ENCODE measurements around the gene ZFAND3. TPM values are rescaled to one million over a fixed set of nuclear protein-coding genes. Genes with fewer than 3 reads are reported as not detected.

ZFAND3 gene
- total and polyA plus RNA-seq, 2 experiments from 2014 or later: 36.5 to 50.0 TPM

DNA sequence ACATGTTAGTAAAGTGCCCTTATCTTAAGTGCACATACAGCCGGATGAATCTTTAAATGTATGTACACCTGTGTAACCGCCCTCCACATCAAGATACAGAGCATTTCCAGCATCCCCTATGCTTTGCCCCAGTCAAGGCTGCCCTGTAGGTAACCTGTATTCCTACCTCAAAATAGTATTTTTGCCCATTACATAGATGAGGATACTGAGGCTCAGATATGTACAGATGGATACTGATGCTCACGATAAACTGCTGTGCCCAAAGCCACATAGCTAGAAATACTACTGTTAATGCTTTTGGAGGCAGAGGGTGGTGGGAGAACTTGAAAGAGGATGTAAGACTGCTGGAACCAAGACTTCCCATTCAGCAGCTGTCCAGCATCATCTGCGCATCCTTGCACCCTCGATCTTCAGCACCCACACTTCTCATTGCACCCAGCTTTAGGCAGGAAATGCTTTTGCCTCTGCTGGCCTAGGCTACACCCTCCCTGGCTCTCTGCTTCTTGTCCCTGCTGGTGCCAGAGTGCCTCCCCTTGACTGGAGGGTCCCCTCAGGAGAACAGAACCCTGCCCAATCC lies 27.0 kb upstream of the ZFAND3 start:
- Histone ChIP-seq H3K9me3 (ENCODE audit: low read depth) (no peaks in the 10 kb centered on the region), H3K27ac (no peak overlapping the region), H3K36me3 (replicated peaks; ENCODE audit: insufficient read depth, low read depth) (no peaks in the 10 kb centered on the region), H3K79me2 (no peaks in the 10 kb centered on the region), H3K4me1 (ENCODE audit: insufficient read depth) (peaks cover 6% of the 10 kb centered on the region), H4K20me1 (ENCODE audit: insufficient read depth, poor library complexity, severe bottlenecking) (no peaks in the 10 kb centered on the region), H3K4me3 (no peak overlapping the region), H3K9me2 (replicated peaks; ENCODE audit: insufficient read depth) (no peaks in the 10 kb centered on the region), H3K27me3 (no peaks in the 10 kb centered on the region), H2AFZ (no peak overlapping the region), H3K4me2 (no peak overlapping the region)
- 95% methylated on average over 5 of the region's 5 CpGs for WGBS (ENCODE audit: low lambda C conversion rate, missing lambda C conversion rate)
- no peak for DNase-seq (ENCODE audit: low spot score)
- TF ChIP-seq EZH2phosphoT487 (IDR thresholded peaks at IDR 0.05; ENCODE audit: low read depth, severe bottlenecking, unreplicated experiment) (no peak), EZH2 (IDR thresholded peaks at IDR 0.05; ENCODE audit: borderline replicate concordance) (no peak)
- TF ChIP-seq, protein P1, sequence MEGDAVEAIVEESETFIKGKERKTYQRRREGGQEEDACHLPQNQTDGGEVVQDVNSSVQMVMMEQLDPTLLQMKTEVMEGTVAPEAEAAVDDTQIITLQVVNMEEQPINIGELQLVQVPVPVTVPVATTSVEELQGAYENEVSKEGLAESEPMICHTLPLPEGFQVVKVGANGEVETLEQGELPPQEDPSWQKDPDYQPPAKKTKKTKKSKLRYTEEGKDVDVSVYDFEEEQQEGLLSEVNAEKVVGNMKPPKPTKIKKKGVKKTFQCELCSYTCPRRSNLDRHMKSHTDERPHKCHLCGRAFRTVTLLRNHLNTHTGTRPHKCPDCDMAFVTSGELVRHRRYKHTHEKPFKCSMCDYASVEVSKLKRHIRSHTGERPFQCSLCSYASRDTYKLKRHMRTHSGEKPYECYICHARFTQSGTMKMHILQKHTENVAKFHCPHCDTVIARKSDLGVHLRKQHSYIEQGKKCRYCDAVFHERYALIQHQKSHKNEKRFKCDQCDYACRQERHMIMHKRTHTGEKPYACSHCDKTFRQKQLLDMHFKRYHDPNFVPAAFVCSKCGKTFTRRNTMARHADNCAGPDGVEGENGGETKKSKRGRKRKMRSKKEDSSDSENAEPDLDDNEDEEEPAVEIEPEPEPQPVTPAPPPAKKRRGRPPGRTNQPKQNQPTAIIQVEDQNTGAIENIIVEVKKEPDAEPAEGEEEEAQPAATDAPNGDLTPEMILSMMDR (IDR thresholded peaks at IDR 0.05; ENCODE audit: poor library complexity): no peak

DNA sequence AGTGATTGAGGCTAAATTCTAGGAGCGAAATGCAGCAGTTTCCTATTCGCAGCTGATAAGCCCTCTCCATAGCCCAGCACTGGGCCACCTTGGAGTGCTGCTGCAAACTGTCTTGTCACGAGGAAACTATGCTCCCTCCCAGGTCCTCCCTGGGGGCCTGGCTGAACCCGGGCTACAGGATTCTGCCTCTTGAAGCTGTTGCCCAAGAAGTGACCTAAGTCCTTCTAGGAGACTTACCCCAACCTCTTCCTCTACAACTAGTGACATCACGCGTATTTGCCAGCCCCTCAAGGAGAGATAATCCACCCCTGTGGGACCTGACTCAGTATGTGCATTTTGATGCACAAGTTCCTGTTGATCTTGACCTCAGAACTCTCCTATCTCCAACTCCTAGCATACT lies 26.5 kb upstream of the ZFAND3 start:
- Histone ChIP-seq H3K4me2 (no peak overlapping the region), H3K27me3 (no peaks in the 10 kb centered on the region), H3K36me3 (replicated peaks; ENCODE audit: insufficient read depth, low read depth) (no peaks in the 10 kb centered on the region), H2AFZ (no peak overlapping the region), H3K9me2 (replicated peaks; ENCODE audit: insufficient read depth) (no peaks in the 10 kb centered on the region), H3K4me3 (no peak overlapping the region), H3K4me1 (ENCODE audit: insufficient read depth) (peaks cover 6% of the 10 kb centered on the region), H4K20me1 (ENCODE audit: insufficient read depth, poor library complexity, severe bottlenecking) (no peaks in the 10 kb centered on the region), H3K79me2 (no peaks in the 10 kb centered on the region), H3K9me3 (ENCODE audit: low read depth) (no peaks in the 10 kb centered on the region), H3K27ac (no peak overlapping the region)
- TF ChIP-seq, protein P1 (IDR thresholded peaks at IDR 0.05; ENCODE audit: poor library complexity): no peak
- TF ChIP-seq EZH2 (IDR thresholded peaks at IDR 0.05; ENCODE audit: borderline replicate concordance): no peak
- DNase-seq (ENCODE audit: low spot score): no peak
- WGBS (ENCODE audit: low lambda C conversion rate, missing lambda C conversion rate): 71% methylated on average over 6 of the region's 6 CpGs

DNA sequence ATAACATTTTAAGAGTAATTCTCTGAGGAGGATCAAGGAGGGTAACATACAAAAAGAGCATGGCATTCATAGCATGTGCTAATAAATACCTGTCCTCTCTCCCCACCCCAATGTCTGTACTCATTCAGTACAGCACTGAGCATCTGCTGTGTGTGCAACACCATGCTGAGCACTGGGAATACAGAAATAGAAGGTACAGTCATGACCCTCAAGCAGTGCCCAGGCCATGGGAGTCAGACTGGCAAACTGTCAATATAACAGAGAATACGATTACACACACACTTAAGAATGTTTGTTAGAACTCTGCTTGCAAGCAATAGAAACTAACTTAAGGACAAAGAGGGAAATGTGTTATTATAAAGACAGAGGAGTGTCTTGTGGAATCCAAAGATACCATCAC lies 24.7 kb upstream of the ZFAND3 start:
- DNase-seq (ENCODE audit: low spot score): no peak
- peaks cover 6% of the 10 kb centered on the region for H3K4me1 ChIP-seq (ENCODE audit: insufficient read depth)
- H3K9me2 ChIP-seq (replicated peaks; ENCODE audit: insufficient read depth): no peaks in the 10 kb centered on the region
- no peak overlapping the region for H3K4me2 ChIP-seq
- H3K79me2 ChIP-seq: no peaks in the 10 kb centered on the region
- no peaks in the 10 kb centered on the region for H3K27me3 ChIP-seq
- no peaks in the 10 kb centered on the region for H4K20me1 ChIP-seq (ENCODE audit: insufficient read depth, poor library complexity, severe bottlenecking)
- no peak overlapping the region for H2AFZ ChIP-seq
- H3K27ac ChIP-seq: no peak overlapping the region
- WGBS (ENCODE audit: low lambda C conversion rate, missing lambda C conversion rate): 82% methylated on average over 1 of the region's 1 CpG
- H3K4me3 ChIP-seq: no peak overlapping the region
- H3K9me3 ChIP-seq (ENCODE audit: low read depth): no peaks in the 10 kb centered on the region
- TF ChIP-seq, protein P1 (IDR thresholded peaks at IDR 0.05; ENCODE audit: poor library complexity): no peak
- TF ChIP-seq EZH2phosphoT487 (IDR thresholded peaks at IDR 0.05; ENCODE audit: low read depth, severe bottlenecking, unreplicated experiment) (no peak), EZH2 (IDR thresholded peaks at IDR 0.05; ENCODE audit: borderline replicate concordance) (no peak)
- H3K36me3 ChIP-seq (replicated peaks; ENCODE audit: insufficient read depth, low read depth): no peaks in the 10 kb centered on the region

All from hepatocyte (in vitro differentiated cells).